Esophagus muscularis mucosa (tissue), 4 donors: Measurements from ENCODE around the gene STAT3. TPM values are rescaled to one million over a fixed set of nuclear protein-coding genes. Genes with fewer than 3 reads are reported as not detected.

ENCODE experiments used
- DNase-seq: peaks from one replicate; pipeline ENCODE4 v3.0.0-alpha.2; 2017; ENCODE audit errors: extremely low spot score
- H3K27ac ChIP-seq, 4 donors: fragments of 200-600 bp; sonication (generic); replicated peaks in 1 of 4; 1 replicate in 3 of 4; 2 replicates in 1 of 4; pipeline ENCODE4 v1.5.1; 2016 to 2019; ENCODE audit warnings: mild to moderate bottlenecking in 1 of 4
- H3K27me3 ChIP-seq, 4 donors: fragments of 200-600 bp; sonication (generic); one replicate each; pipeline versions ENCODE4 v1.5.1 to v1.6.0; 2016 to 2019
- H3K36me3 ChIP-seq, 4 donors: fragments of 200-600 bp; sonication (generic); one replicate each; pipeline ENCODE4 v1.5.1; 2016 to 2019
- H3K4me1 ChIP-seq, 4 donors: fragments of 200-600 bp; sonication (generic); one replicate each; pipeline ENCODE4 v1.5.1; 2016 to 2019
- H3K4me3 ChIP-seq, 4 donors: fragments of 200-600 bp; sonication (generic); 1 replicate in 2 of 4; 2 replicates in 2 of 4; pipeline ENCODE4 v1.5.1; 2016 to 2019; ENCODE audit warnings: mild to moderate bottlenecking in 4 of 4, moderate library complexity in 1 of 4
- H3K9me3 ChIP-seq, 4 donors: fragments of 200-600 bp; sonication (generic); 1 replicate in 3 of 4; 2 replicates in 1 of 4; pipeline ENCODE4 v1.5.1; 2016 to 2019
- EP300 ChIP-seq: sonication (generic); formaldehyde crosslinking; IDR thresholded peaks from one replicate; pipeline ENCODE4 v1.6.1; 2017; ENCODE audit warnings: antibody characterized with exemption
- POLR2A ChIP-seq: fragments of 450-650 bp; IDR thresholded peaks from one replicate; pipeline ENCODE4 v1.6.1; 2017; ENCODE audit warnings: antibody characterized with exemption, moderate library complexity, mild to moderate bottlenecking, low read depth
- POLR2AphosphoS5 ChIP-seq, 2 donors: sonication (generic); formaldehyde crosslinking; IDR thresholded peaks; one replicate each; pipeline ENCODE4 v1.6.1; 2017; ENCODE audit warnings: antibody characterized with exemption in 2 of 2
- WGBS: methylation state at CpG from one replicate; pipeline ENCODE4 v1.1.5; 2018; 5-methylcytosine and 5-hydroxymethylcytosine counted together
- intact Hi-C: fragments of 100-400 bp; cut with DNase I; formaldehyde crosslinking; loops from one replicate; pipeline ENCODE4 v1.15.1; 2023
- total RNA-seq, 4 donors: library from RNA; depleted of rRNA; stranded (reverse); fragments of >200 nt; gene quantifications; one replicate each; pipeline versions ENCODE4 v1.1.0 to v1.2.1, GENCODE V29; 2016
- TF ChIP-seq, protein P1 (sequence below), 3 experiments: fragments of 200-600 bp in 2 of 3; fragments of 450-650 bp in 1 of 3; sonication (generic) in 2 of 3; IDR thresholded peaks; one replicate each; pipeline ENCODE4 v1.5.1; 2017 to 2019; ENCODE audit warnings: antibody characterized with exemption in 3 of 3, mild to moderate bottlenecking in 2 of 3, moderate library complexity in 1 of 3

Gene STAT3
- total RNA-seq, 4 donors from 2014 or later: 137 to 260 (median 211) TPM

DNA sequence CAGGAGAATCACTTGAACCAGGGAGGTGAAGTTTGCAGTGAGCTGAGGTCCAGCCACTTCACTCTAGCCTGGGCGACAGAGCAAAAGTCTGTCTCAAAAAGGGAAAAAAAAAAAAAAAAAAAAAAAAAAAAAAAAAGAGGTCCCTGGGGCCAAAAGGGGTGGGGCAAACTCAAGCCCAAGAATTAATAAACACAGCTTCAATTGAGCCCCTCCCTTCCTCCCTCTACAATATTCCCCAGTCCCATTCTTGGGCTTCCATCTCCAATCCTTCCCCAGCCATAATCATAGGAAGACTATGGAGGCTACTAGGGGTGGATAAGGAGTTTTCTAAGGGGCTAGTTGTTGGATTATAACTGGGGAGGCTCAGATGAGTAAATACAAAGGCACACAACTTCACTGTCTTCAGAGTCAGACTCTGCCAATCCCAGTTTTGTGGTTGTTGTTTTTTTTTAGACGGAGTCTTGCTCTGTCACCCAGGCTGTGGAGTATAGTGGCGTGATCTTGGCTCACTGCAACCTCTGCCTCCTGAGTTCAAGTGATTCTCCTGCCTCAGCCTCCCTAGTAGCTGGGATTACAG lies 25.3 kb upstream of the STAT3 start:
- intact Hi-C loops: no loop called here
- Histone ChIP-seq H3K27ac (peak overlapping the region; percentile 97 to 100 (median 100)), H3K4me1 (peaks cover 96 to 100% (median 100%) of the 10 kb centered on the region in 4 donors), H3K27me3 (no peaks in the 10 kb centered on the region), H3K9me3 (no peaks in the 10 kb centered on the region), H3K4me3 (peak overlapping the region in 2 of 4 donors; percentile 7 to 33), H3K36me3 (peaks cover 0 to 4% (median 0%) of the 10 kb centered on the region in 4 donors)
- TF ChIP-seq, protein P1, sequence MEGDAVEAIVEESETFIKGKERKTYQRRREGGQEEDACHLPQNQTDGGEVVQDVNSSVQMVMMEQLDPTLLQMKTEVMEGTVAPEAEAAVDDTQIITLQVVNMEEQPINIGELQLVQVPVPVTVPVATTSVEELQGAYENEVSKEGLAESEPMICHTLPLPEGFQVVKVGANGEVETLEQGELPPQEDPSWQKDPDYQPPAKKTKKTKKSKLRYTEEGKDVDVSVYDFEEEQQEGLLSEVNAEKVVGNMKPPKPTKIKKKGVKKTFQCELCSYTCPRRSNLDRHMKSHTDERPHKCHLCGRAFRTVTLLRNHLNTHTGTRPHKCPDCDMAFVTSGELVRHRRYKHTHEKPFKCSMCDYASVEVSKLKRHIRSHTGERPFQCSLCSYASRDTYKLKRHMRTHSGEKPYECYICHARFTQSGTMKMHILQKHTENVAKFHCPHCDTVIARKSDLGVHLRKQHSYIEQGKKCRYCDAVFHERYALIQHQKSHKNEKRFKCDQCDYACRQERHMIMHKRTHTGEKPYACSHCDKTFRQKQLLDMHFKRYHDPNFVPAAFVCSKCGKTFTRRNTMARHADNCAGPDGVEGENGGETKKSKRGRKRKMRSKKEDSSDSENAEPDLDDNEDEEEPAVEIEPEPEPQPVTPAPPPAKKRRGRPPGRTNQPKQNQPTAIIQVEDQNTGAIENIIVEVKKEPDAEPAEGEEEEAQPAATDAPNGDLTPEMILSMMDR (IDR thresholded peaks at IDR 0.05): no peak
- TF ChIP-seq POLR2AphosphoS5 (IDR thresholded peaks at IDR 0.05): no peak
- TF ChIP-seq EP300: no peak
- WGBS: 40% methylated on average over 3 of the region's 3 CpGs
- DNase-seq: no peak

DNA sequence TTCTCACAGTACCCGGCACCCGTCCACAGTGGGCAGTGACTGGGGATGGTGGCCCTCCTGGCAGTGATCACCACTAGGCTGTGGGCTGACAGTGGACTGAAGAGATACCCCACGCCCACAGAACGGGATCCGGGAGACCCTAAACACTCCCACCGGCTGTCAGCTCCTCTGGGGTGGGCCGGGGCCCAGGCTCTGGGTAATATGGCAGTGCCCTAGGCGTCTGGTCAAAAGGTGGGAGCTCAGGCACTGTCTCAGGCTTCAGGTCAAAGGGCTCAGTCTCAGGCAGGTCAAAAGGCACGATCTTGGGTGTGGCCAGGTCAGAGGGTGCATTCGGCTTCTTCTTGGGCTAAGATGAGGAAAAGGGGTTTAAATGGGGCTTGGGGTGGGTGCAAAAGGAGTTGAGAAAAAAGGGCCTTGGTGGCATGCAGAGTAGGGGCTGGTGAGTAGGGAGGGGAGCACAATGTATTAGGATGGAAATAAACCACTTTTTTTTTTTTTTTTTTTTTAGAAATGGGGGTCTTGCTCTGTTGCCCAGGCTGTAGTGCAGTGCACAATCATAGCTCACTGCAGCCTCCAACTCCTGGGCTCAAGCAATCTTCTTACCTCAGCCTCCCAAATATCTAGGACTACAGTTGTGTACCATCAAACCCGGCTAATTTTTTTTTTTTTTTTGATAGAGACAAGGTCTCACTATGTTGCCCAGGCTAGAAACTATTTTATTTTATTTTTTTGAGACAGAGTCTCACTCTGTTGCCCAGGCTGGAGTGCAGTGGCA lies 23.9 kb upstream of the STAT3 start:
- intact Hi-C loops: no loop called here
- Histone ChIP-seq H3K4me3 (peak overlapping the region; percentile 4 to 37 (median 21)), H3K27me3 (no peaks in the 10 kb centered on the region), H3K4me1 (peaks cover 96 to 100% (median 100%) of the 10 kb centered on the region in 4 donors), H3K9me3 (no peaks in the 10 kb centered on the region), H3K36me3 (peaks cover 0 to 4% (median 0%) of the 10 kb centered on the region in 4 donors), H3K27ac (peak overlapping the region; percentile 97 to 100 (median 100))
- TF ChIP-seq POLR2AphosphoS5 (IDR thresholded peaks at IDR 0.05): no peak
- no peak for TF ChIP-seq POLR2A
- DNase-seq: no peak
- WGBS: 59% methylated on average over 11 of the region's 11 CpGs

DNA sequence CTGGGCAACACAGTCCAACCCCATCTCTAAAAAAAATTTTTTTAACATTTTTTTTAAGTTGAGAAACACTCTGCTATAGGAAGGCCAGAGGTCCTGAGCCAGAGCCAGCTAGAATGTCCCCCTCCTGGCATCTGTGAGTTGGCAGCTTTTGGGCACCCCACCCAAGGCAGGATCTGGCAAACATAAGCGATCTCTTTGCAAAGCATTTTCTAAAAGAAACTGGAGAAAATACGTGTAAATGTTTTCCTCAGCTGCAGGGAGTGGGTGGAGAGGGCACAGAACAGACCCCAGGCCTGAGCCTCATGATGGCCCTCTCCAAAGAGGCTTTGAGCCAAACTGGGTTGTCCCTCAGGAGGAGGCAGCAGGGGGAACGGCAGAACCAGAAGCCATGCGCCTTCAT lies 23.1 kb upstream of the STAT3 start:
- TF ChIP-seq POLR2A (no peak), POLR2AphosphoS5 (IDR thresholded peaks at IDR 0.05) (no peak), EP300 (no peak)
- TF ChIP-seq, protein P1 (IDR thresholded peaks at IDR 0.05): no peak
- no peak for DNase-seq
- H3K36me3 ChIP-seq: peaks cover 0 to 4% (median 0%) of the 10 kb centered on the region in 4 donors
- H3K27me3 ChIP-seq: no peaks in the 10 kb centered on the region
- WGBS: 28% methylated on average over 3 of the region's 4 CpGs
- peaks cover 98 to 100% (median 100%) of the 10 kb centered on the region in 4 donors for H3K4me1 ChIP-seq
- H3K9me3 ChIP-seq: no peaks in the 10 kb centered on the region
- H3K4me3 ChIP-seq: peak overlapping the region; percentile 4 to 37 (median 21)
- peak overlapping the region; percentile 97 to 100 (median 100) for H3K27ac ChIP-seq
- intact Hi-C loops: no loop called here

GRCh38 chr17:42410319-42410685 lies 22.1 kb upstream of the STAT3 start:
- H3K36me3 ChIP-seq: peaks cover 0 to 5% (median under 1%) of the 10 kb centered on the region in 4 donors
- no peaks in the 10 kb centered on the region for H3K9me3 ChIP-seq
- peak overlapping the region in 2 of 4 donors; percentile 11 to 41 for H3K4me3 ChIP-seq
- TF ChIP-seq POLR2A: no peak
- TF ChIP-seq, protein P1 (IDR thresholded peaks at IDR 0.05): no peak
- intact Hi-C loops: no loop called here
- H3K27ac ChIP-seq: peak overlapping the region; percentile 97 to 100 (median 100)
- WGBS: 30% methylated on average over 5 of the region's 5 CpGs
- H3K27me3 ChIP-seq: no peaks in the 10 kb centered on the region
- H3K4me1 ChIP-seq: peaks cover 98 to 100% (median 100%) of the 10 kb centered on the region in 4 donors
- no peak for DNase-seq

DNA sequence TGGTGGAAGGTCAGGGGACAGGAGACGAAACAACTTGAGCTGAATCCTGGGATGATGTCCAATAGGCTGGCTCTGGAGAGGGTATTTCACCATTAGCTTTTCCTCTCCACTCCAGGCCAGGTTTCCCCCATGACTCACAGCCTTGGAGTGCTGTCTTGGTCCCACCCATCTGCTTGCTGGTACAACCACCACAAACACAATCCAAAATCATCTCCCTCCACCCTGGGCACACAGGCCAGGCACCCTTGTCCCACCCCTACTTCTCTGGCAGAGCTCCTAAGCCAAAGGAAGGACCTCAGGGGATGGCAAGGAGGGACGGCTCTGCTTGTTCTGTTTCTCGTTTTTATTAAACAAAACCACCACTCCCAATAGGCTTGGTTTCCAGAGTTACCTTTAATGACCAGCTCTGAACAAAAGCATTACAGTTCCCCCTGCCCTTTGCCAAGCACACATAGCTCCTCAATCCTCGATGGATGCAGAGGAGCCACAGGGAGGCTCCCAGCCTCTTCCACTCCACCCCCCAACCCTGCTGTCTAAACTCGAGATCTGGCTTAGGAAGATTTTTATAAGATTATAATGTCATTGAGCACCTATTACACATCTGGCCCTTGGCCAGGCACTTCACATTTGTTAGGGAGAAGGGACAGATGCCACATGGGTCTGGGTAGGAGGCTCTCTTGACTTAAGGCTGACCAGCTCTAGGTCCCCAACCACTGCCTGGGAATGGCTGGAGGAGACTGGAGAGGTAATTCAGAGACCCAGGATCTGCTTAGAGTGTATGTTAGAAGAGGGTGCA lies 21.5 kb upstream of the STAT3 start:
- no peak for DNase-seq
- intact Hi-C loops: no loop called here
- 5% methylated on average over 4 of the region's 5 CpGs for WGBS
- H3K4me3 ChIP-seq: peak overlapping the region in 3 of 4 donors; percentile 12 to 41 (median 16)
- peak overlapping the region; percentile 97 to 100 (median 100) for H3K27ac ChIP-seq
- H3K36me3 ChIP-seq: peaks cover 5 to 11% (median 6%) of the 10 kb centered on the region in 4 donors
- H3K4me1 ChIP-seq: peaks cover 95 to 100% (median 100%) of the 10 kb centered on the region in 4 donors
- TF ChIP-seq POLR2A (no peak), EP300 (no peak), POLR2AphosphoS5 (IDR thresholded peaks at IDR 0.05) (peak; percentile 77 to 82)
- TF ChIP-seq, protein P1 (IDR thresholded peaks at IDR 0.05): no peak
- H3K9me3 ChIP-seq: no peaks in the 10 kb centered on the region
- no peaks in the 10 kb centered on the region for H3K27me3 ChIP-seq
